HG03095 (cell line): ENCODE data around the gene MAGOH.
A peak's percentile ranks its signal among the peaks of the same experiment; 100 is the strongest.
"Not testable (repeated sequence)": the region's sequence is repeated elsewhere in the genome, so short reads cannot be mapped to it uniquely, and the experiment has no call there.

Experiments
- ATAC-seq: cut with Tn5 transposase; IDR thresholded peaks from one replicate; pipeline ENCODE4 v1.9.1; 2021; ENCODE audit warnings: moderate library complexity; ENCODE audit not compliant: unreplicated experiment

The MAGOH gene

GRCh38 chr1:53238197-53239155, at the start of gene MAGOH:
Gene MAGOH (minus strand): TSS chr1:53238518. CDS start chr1:53238448, 70 bp downstream.
- peak; percentile 85 for ATAC-seq

GRCh38 chr1:53286955-53287354, 48.6 kb upstream of the MAGOH start:
- ATAC-seq, result no peak

- ATAC-seq, result no peak
Measured at GRCh38 chr1:53285969-53286760, 47.8 kb upstream of the MAGOH start.

- no peak for ATAC-seq
Measured at GRCh38 chr1:53285546-53285945, 47.2 kb upstream of the MAGOH start.

- ATAC-seq, result no peak
Measured at GRCh38 chr1:53284224-53285020, 46.1 kb upstream of the MAGOH start.

- not testable (repeated sequence) for ATAC-seq
Measured at GRCh38 chr1:53283156-53283555, 44.8 kb upstream of the MAGOH start.

- no peak for ATAC-seq
Measured at GRCh38 chr1:53281133-53281532, 42.8 kb upstream of the MAGOH start.

- ATAC-seq, result no peak
Measured at GRCh38 chr1:53280496-53280895, 42.2 kb upstream of the MAGOH start.

GRCh38 chr1:53279296-53280200, 41.2 kb upstream of the MAGOH start:
- no peak for ATAC-seq

- ATAC-seq, result no peak
Measured at GRCh38 chr1:53278298-53278725, 40.0 kb upstream of the MAGOH start.

GRCh38 chr1:53277326-53277725, 39.0 kb upstream of the MAGOH start:
- ATAC-seq, result no peak

- ATAC-seq, result no peak
Measured at GRCh38 chr1:53276902-53277281, 38.6 kb upstream of the MAGOH start.

- ATAC-seq, result no peak
Measured at GRCh38 chr1:53276153-53276901, 38.0 kb upstream of the MAGOH start.

GRCh38 chr1:53275566-53275965, 37.2 kb upstream of the MAGOH start:
- ATAC-seq, result no peak

- no peak for ATAC-seq
Measured at GRCh38 chr1:53274541-53275185, 36.3 kb upstream of the MAGOH start.

GRCh38 chr1:53274026-53274425, 35.7 kb upstream of the MAGOH start:
- ATAC-seq, result no peak

GRCh38 chr1:53273526-53273925, 35.2 kb upstream of the MAGOH start:
- no peak for ATAC-seq

GRCh38 chr1:53272349-53272748, 34.0 kb upstream of the MAGOH start:
- ATAC-seq, result no peak
